Upper lobe of left lung (tissue), 6 donors: Measurements from ENCODE around the gene COL11A1. TPM values are rescaled to one million over a fixed set of nuclear protein-coding genes. Genes with fewer than 3 reads are reported as not detected.

ENCODE experiments used
- ATAC-seq, 2 donors: fragments of 200-7000 bp; cut with Tn5 transposase; one replicate each; pipeline ENCODE4 v1.9.1; 2022; ENCODE audit warnings: mild to moderate bottlenecking in 2 of 2, moderate library complexity in 2 of 2; ENCODE audit not compliant: low FRiP score in 2 of 2
- DNase-seq, 2 donors: peaks; one replicate each; pipeline ENCODE4 v3.0.0-alpha.2; 2019 to 2020
- H3K27ac ChIP-seq, 4 donors: fragments of 200-600 bp; sonication (generic); one replicate each; pipeline ENCODE4 v1.5.1; 2016 to 2019
- H3K27me3 ChIP-seq, 4 donors: fragments of 200-600 bp; sonication (generic); one replicate each; pipeline ENCODE4 v1.5.1; 2017 to 2019
- H3K36me3 ChIP-seq, 4 donors: fragments of 200-600 bp; sonication (generic); one replicate each; pipeline ENCODE4 v1.5.1; 2016 to 2019
- H3K4me1 ChIP-seq, 4 donors: fragments of 200-600 bp; sonication (generic); one replicate each; pipeline ENCODE4 v1.5.1; 2018 to 2019
- H3K4me3 ChIP-seq, 4 donors: fragments of 200-600 bp; sonication (generic); one replicate each; pipeline ENCODE4 v1.5.1; 2017 to 2019; ENCODE audit warnings: mild to moderate bottlenecking in 2 of 4, moderate library complexity in 1 of 4
- H3K9me3 ChIP-seq, 4 donors: fragments of 200-600 bp; sonication (generic); one replicate each; pipeline ENCODE4 v1.5.1; 2018 to 2019
- CTCF ChIP-seq, 6 experiments: fragments of 450-650 bp in 4 of 6; fragments of 200-600 bp in 2 of 6; sonication (generic) in 2 of 6; IDR thresholded peaks; one replicate each; pipeline ENCODE4 v1.5.1; 2016 to 2019; ENCODE audit warnings: antibody characterized with exemption in 6 of 6
- EP300 ChIP-seq, 4 donors: sonication (generic); formaldehyde crosslinking; IDR thresholded peaks; one replicate each; pipeline ENCODE4 v1.5.1; 2017; ENCODE audit warnings: antibody characterized with exemption in 4 of 4, control low read depth in 2 of 4
- POLR2A ChIP-seq, 4 donors: fragments of 450-650 bp; IDR thresholded peaks; one replicate each; pipeline ENCODE4 v1.5.1; 2016 to 2017; ENCODE audit warnings: antibody characterized with exemption in 4 of 4, mild to moderate bottlenecking in 2 of 4
- POLR2AphosphoS5 ChIP-seq, 2 donors: sonication (generic); formaldehyde crosslinking; IDR thresholded peaks; one replicate each; pipeline ENCODE4 v1.5.1; 2017; ENCODE audit warnings: antibody characterized with exemption in 2 of 2
- WGBS, 2 donors: methylation state at CpG; one replicate each; pipeline ENCODE4 v1.1.5; 2017 to 2018; 5-methylcytosine and 5-hydroxymethylcytosine counted together
- total RNA-seq, 6 donors: library from RNA; depleted of rRNA in 4 of 6; stranded (reverse); fragments of >200 nt in 4 of 6; gene quantifications; one replicate each; pipeline versions ENCODE4 v1.1.0 to v1.2.1, GENCODE V29; 2016 to 2021
- donor health status: DM: no; HTN: no; CAD: no; lungs with moderate emphysema.
- donor health status: DM: no; HTN: yes; CAD: no; lungs with severe emphysema.

COL11A1 gene
- total RNA-seq, 6 donors from 2014 or later, result 0.23 to 1.0 (median 0.73) TPM

GRCh38 chr1:102853136-102853535 lies 255.2 kb downstream of the COL11A1 start:
- Histone ChIP-seq H3K27ac (no peak overlapping the region), H3K4me1 (no peaks in the 10 kb centered on the region), H3K36me3 (no peaks in the 10 kb centered on the region), H3K4me3 (no peak overlapping the region), H3K27me3 (no peaks in the 10 kb centered on the region), H3K9me3 (peaks cover 0 to 11% (median 0%) of the 10 kb centered on the region in 4 donors)
- no peak for DNase-seq
- no peak for TF ChIP-seq POLR2A (IDR thresholded peaks at IDR 0.05)
- no peak for TF ChIP-seq CTCF (IDR thresholded peaks at IDR 0.05)
- TF ChIP-seq EP300 (IDR thresholded peaks at IDR 0.05), result no peak
- no peak for TF ChIP-seq POLR2AphosphoS5 (IDR thresholded peaks at IDR 0.05)
- ATAC-seq, result no peak

GRCh38 chr1:102852613-102853012 lies 255.7 kb downstream of the COL11A1 start:
- H3K27ac ChIP-seq, result no peak overlapping the region
- DNase-seq (no peak), ATAC-seq (no peak)
- TF ChIP-seq EP300 (IDR thresholded peaks at IDR 0.05), result no peak
- TF ChIP-seq POLR2AphosphoS5 (IDR thresholded peaks at IDR 0.05), result no peak
- no peak for TF ChIP-seq POLR2A (IDR thresholded peaks at IDR 0.05)
- no peak for TF ChIP-seq CTCF (IDR thresholded peaks at IDR 0.05)
- no peak overlapping the region for H3K4me3 ChIP-seq
- H3K36me3 ChIP-seq, result no peaks in the 10 kb centered on the region
- no peaks in the 10 kb centered on the region for H3K4me1 ChIP-seq
- H3K9me3 ChIP-seq, result peaks cover 0 to 11% (median 0%) of the 10 kb centered on the region in 4 donors
- no peaks in the 10 kb centered on the region for H3K27me3 ChIP-seq
- WGBS, 2 donors, result 78 to 83% methylated on average over 2 of the region's 2 CpGs

GRCh38 chr1:102851616-102852015 lies 256.7 kb downstream of the COL11A1 start:
- no peak for ATAC-seq

GRCh38 chr1:102842606-102843005 lies 265.7 kb downstream of the COL11A1 start:
- no peak for ATAC-seq
- WGBS, 2 donors, result 33 to 46% methylated on average over 2 to 3 of the region's 3 CpGs
- Histone ChIP-seq H3K9me3 (no peaks in the 10 kb centered on the region), H3K4me1 (no peaks in the 10 kb centered on the region), H3K36me3 (no peaks in the 10 kb centered on the region), H3K27ac (no peak overlapping the region), H3K4me3 (no peak overlapping the region), H3K27me3 (no peaks in the 10 kb centered on the region)
- no peak for DNase-seq
- TF ChIP-seq POLR2AphosphoS5 (IDR thresholded peaks at IDR 0.05) (no peak), POLR2A (IDR thresholded peaks at IDR 0.05) (no peak), EP300 (IDR thresholded peaks at IDR 0.05) (no peak)

More at GRCh38 chr1:102851616-102852015, 256.7 kb downstream of the COL11A1 start:
- no peak overlapping the region for H3K27ac ChIP-seq
- no peaks in the 10 kb centered on the region for H3K36me3 ChIP-seq
- no peak for DNase-seq
- H3K9me3 ChIP-seq, result peaks cover 0 to 11% (median 0%) of the 10 kb centered on the region in 4 donors
- H3K4me1 ChIP-seq, result no peaks in the 10 kb centered on the region
- no peaks in the 10 kb centered on the region for H3K27me3 ChIP-seq
- 88 to 92% methylated on average over 3 of the region's 3 CpGs for WGBS, 2 donors
- TF ChIP-seq POLR2AphosphoS5 (IDR thresholded peaks at IDR 0.05) (no peak), EP300 (IDR thresholded peaks at IDR 0.05) (no peak), CTCF (IDR thresholded peaks at IDR 0.05) (no peak), POLR2A (IDR thresholded peaks at IDR 0.05) (no peak)
- no peak overlapping the region for H3K4me3 ChIP-seq

- DNase-seq (no peak), ATAC-seq (no peak)
- WGBS, 2 donors, result 84 to 91% methylated on average over 5 of the region's 5 CpGs
- no peaks in the 10 kb centered on the region for H3K9me3 ChIP-seq
- no peaks in the 10 kb centered on the region for H3K4me1 ChIP-seq
- TF ChIP-seq CTCF (IDR thresholded peaks at IDR 0.05), result no peak
- H3K27me3 ChIP-seq, result no peaks in the 10 kb centered on the region
- no peaks in the 10 kb centered on the region for H3K36me3 ChIP-seq
- no peak overlapping the region for H3K27ac ChIP-seq
- H3K4me3 ChIP-seq, result no peak overlapping the region
Observed at GRCh38 chr1:102840741-102841140, 267.6 kb downstream of the COL11A1 start.
